Right atrium auricular region (tissue), 2 donors: Measurements from ENCODE around the gene RPIA. TPM values are rescaled to one million over a fixed set of nuclear protein-coding genes. Genes with fewer than 3 reads are reported as not detected.

Experiments used
- DNase-seq: peaks from one replicate; pipeline ENCODE4 v3.0.0-alpha.2; 2019; ENCODE audit warnings: low spot score
- H3K27ac ChIP-seq, 2 donors: fragments of 200-600 bp; sonication (generic); 1 replicate in 1 of 2; 2 replicates in 1 of 2; pipeline ENCODE4 v1.5.1; 2016 to 2019
- H3K27me3 ChIP-seq, 2 donors: fragments of 200-600 bp; sonication (generic); one replicate each; pipeline versions ENCODE4 v1.5.1 to v1.6.0; 2017 to 2019
- H3K36me3 ChIP-seq: fragments of 200-600 bp; sonication (generic); one replicate; pipeline ENCODE4 v1.5.1; 2016
- H3K4me1 ChIP-seq, 2 donors: fragments of 200-600 bp; sonication (generic); one replicate each; pipeline versions ENCODE4 v1.5.1 to v1.6.0; 2017 to 2019
- H3K4me3 ChIP-seq, 2 donors: fragments of 200-600 bp; sonication (generic); 1 replicate in 1 of 2; 2 replicates in 1 of 2; pipeline ENCODE4 v1.5.1; 2017 to 2019; ENCODE audit warnings: mild to moderate bottlenecking in 1 of 2, moderate library complexity in 1 of 2
- H3K9me3 ChIP-seq, 2 donors: fragments of 200-600 bp; sonication (generic); one replicate each; pipeline ENCODE4 v1.5.1; 2019
- CTCF ChIP-seq, 2 donors: fragments of 200-600 bp; sonication (generic); IDR thresholded peaks; one replicate each; pipeline ENCODE4 v1.5.1; 2019; ENCODE audit warnings: antibody characterized with exemption in 2 of 2
- total RNA-seq, 2 donors: library from RNA; depleted of rRNA; stranded (reverse); fragments of >200 nt; gene quantifications; one replicate each; pipeline ENCODE4 v1.1.0, GENCODE V29; 2016

Gene RPIA
- total RNA-seq, 2 donors from 2014 or later, result 4.2 to 5.1 TPM

- no peaks in the 10 kb centered on the region for H3K36me3 ChIP-seq
- H3K27ac ChIP-seq, result peak overlapping the region; percentile 46 to 62
- H3K4me1 ChIP-seq, result peaks cover 0 to 28% of the 10 kb centered on the region in 2 donors
- TF ChIP-seq CTCF (IDR thresholded peaks at IDR 0.05), result no peak
- H3K4me3 ChIP-seq, result no peak overlapping the region
- no peaks in the 10 kb centered on the region for H3K27me3 ChIP-seq
- no peaks in the 10 kb centered on the region for H3K9me3 ChIP-seq
- no peak for DNase-seq
Measured at GRCh38 chr2:88657131-88657530, 34.3 kb upstream of the RPIA start.

DNA sequence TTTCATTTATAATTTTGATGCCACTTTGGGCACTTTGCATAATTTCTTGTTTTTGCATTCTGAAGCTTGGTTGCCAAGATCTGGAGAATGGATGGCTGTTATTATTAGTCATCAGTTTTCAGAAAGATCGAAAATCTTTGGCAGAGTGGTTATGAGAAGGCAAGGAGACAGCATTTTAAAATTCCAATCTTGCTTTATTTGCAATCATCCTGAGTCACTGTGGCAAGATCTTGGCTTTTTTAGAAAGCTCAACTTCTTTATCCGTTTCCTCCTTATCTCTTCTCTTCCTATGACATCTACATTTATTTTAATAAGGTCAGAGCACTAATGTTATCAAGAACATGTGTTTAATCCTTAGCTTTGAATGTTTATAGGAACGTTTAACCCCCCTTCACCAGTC, 33.1 kb upstream of the RPIA start:
- H3K36me3 ChIP-seq, result no peaks in the 10 kb centered on the region
- H3K4me3 ChIP-seq, result no peak overlapping the region
- H3K9me3 ChIP-seq, result no peaks in the 10 kb centered on the region
- H3K27ac ChIP-seq, result peak overlapping the region; percentile 62 to 67
- DNase-seq, result no peak
- H3K4me1 ChIP-seq, result peaks cover 0 to 28% of the 10 kb centered on the region in 2 donors
- no peak for TF ChIP-seq CTCF (IDR thresholded peaks at IDR 0.05)
- H3K27me3 ChIP-seq, result no peaks in the 10 kb centered on the region

- Histone ChIP-seq H3K4me3 (no peak overlapping the region), H3K27me3 (no peaks in the 10 kb centered on the region), H3K9me3 (no peaks in the 10 kb centered on the region), H3K4me1 (peaks cover 0 to 28% of the 10 kb centered on the region in 2 donors), H3K36me3 (no peaks in the 10 kb centered on the region), H3K27ac (peak overlapping the region; percentile 62 to 67)
- DNase-seq, result no peak
- TF ChIP-seq CTCF (IDR thresholded peaks at IDR 0.05), result no peak
Measured at GRCh38 chr2:88658881-88659537, 32.5 kb upstream of the RPIA start.

- Histone ChIP-seq H3K4me1 (peaks cover 0 to 28% of the 10 kb centered on the region in 2 donors), H3K36me3 (no peaks in the 10 kb centered on the region), H3K4me3 (no peak overlapping the region), H3K27me3 (no peaks in the 10 kb centered on the region), H3K27ac (peak overlapping the region; percentile 62 to 67), H3K9me3 (no peaks in the 10 kb centered on the region)
- TF ChIP-seq CTCF (IDR thresholded peaks at IDR 0.05), result no peak
- DNase-seq, result peak; percentile 63
Measured at GRCh38 chr2:88659538-88659915, 31.9 kb upstream of the RPIA start.

- TF ChIP-seq CTCF (IDR thresholded peaks at IDR 0.05), result no peak
- H3K4me1 ChIP-seq, result peaks cover 0 to 28% of the 10 kb centered on the region in 2 donors
Measured at GRCh38 chr2:88660622-88661021, 30.9 kb upstream of the RPIA start.

GRCh38 chr2:88666576-88666975, 24.9 kb upstream of the RPIA start:
- no peaks in the 10 kb centered on the region for H3K27me3 ChIP-seq
- no peaks in the 10 kb centered on the region for H3K9me3 ChIP-seq
- TF ChIP-seq CTCF (IDR thresholded peaks at IDR 0.05), result no peak
- DNase-seq, result no peak
- H3K4me1 ChIP-seq, result peaks cover 0 to 1% of the 10 kb centered on the region in 2 donors
- no peak overlapping the region for H3K4me3 ChIP-seq
- no peaks in the 10 kb centered on the region for H3K36me3 ChIP-seq
- no peak overlapping the region for H3K27ac ChIP-seq

More at GRCh38 chr2:88660622-88661021, 30.9 kb upstream of the RPIA start:
- H3K4me3 ChIP-seq, result no peak overlapping the region
- no peaks in the 10 kb centered on the region for H3K27me3 ChIP-seq
- DNase-seq, result no peak
- no peaks in the 10 kb centered on the region for H3K36me3 ChIP-seq
- no peaks in the 10 kb centered on the region for H3K9me3 ChIP-seq
- no peak overlapping the region for H3K27ac ChIP-seq
